ENCODE data around the gene AGO4. TPM values are rescaled to one million over a fixed set of nuclear protein-coding genes. Genes with fewer than 3 reads are reported as not detected.
"Not testable (repeated sequence)": the region's sequence is repeated elsewhere in the genome, so short reads cannot be mapped to it uniquely, and the experiment has no call there.

The AGO4 gene
- total RNA-seq, 4 donors from 2014 or later: 10.8 to 23.6 (median 17.7) TPM

DNA sequence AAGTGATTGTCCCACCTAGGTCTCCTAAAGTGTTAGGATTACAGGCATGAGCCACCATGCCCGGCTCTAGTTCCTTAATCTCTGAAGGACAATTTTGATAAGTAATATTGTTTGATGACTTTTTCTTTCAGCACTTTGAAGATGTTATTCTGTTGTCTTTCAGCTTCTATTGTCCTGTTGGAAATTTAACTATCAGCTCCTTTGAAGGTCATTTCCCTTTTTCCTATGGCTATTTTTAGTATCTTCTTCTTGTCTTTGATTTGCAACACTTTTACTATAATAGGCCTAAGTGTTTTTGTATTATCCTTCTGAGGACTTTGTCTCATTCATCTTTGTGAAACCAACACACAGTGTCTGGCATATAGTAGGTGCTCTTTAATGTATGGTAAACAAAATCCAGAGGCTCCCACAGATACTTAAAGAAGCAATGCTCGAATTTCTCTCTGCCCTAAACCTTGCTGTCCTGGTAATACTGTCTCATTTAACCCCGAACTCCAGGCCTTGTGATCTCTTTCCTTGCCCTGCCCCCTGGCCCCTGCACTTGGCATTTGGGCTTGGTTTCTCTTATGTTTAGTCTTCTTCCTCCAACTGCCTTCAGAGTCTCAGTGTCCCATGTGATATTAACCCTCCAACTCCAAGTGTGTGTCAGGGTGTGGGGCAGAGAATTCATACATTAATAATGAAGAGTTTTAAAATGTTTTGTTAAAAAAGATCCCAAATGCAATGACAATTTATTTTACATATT lies 56.2 kb downstream of the AGO4 start:
- no peak for TF ChIP-seq POLR2A (IDR thresholded peaks at IDR 0.05)
- TF ChIP-seq, protein P1, sequence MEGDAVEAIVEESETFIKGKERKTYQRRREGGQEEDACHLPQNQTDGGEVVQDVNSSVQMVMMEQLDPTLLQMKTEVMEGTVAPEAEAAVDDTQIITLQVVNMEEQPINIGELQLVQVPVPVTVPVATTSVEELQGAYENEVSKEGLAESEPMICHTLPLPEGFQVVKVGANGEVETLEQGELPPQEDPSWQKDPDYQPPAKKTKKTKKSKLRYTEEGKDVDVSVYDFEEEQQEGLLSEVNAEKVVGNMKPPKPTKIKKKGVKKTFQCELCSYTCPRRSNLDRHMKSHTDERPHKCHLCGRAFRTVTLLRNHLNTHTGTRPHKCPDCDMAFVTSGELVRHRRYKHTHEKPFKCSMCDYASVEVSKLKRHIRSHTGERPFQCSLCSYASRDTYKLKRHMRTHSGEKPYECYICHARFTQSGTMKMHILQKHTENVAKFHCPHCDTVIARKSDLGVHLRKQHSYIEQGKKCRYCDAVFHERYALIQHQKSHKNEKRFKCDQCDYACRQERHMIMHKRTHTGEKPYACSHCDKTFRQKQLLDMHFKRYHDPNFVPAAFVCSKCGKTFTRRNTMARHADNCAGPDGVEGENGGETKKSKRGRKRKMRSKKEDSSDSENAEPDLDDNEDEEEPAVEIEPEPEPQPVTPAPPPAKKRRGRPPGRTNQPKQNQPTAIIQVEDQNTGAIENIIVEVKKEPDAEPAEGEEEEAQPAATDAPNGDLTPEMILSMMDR (IDR thresholded peaks at IDR 0.05): no peak
- Histone ChIP-seq H3K4me3 (no peak overlapping the region), H3K27ac (no peak overlapping the region), H3K4me1 (no peaks in the 10 kb centered on the region), H3K36me3 (no peaks in the 10 kb centered on the region), H3K27me3 (no peaks in the 10 kb centered on the region), H3K9me3 (no peaks in the 10 kb centered on the region)
- DNase-seq: no peak
- intact Hi-C loops (cut with DNase I; ENCODE audit: low total_unique reads): no loop called here

DNA sequence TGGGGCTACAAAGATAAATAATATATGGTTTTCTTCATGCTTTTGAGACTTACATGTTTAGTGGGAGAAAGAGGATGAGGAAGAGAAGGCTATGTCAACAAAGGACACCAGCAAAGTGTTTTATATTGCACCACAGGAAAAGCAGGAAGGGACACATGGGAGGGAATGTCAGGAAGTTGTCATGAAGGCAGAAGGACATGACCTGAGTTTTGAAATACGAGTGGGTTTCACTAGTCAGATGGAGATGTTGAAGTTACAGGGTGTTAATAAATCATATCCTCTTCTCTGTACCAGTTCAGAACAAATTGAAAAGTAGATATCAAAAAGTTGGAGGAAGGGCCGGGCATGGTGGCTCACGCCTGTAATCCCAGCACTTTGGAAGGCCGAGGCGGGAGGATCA lies 57.0 kb downstream of the AGO4 start:
- Histone ChIP-seq H3K36me3 (no peaks in the 10 kb centered on the region), H3K27me3 (no peaks in the 10 kb centered on the region), H3K4me1 (no peaks in the 10 kb centered on the region), H3K27ac (no peak overlapping the region), H3K9me3 (no peaks in the 10 kb centered on the region), H3K4me3 (no peak overlapping the region)
- no peak for DNase-seq
- TF ChIP-seq POLR2A (IDR thresholded peaks at IDR 0.05): no peak
- TF ChIP-seq, protein P1 (IDR thresholded peaks at IDR 0.05): no peak
- intact Hi-C loops (cut with DNase I; ENCODE audit: low total_unique reads): no loop called here

DNA sequence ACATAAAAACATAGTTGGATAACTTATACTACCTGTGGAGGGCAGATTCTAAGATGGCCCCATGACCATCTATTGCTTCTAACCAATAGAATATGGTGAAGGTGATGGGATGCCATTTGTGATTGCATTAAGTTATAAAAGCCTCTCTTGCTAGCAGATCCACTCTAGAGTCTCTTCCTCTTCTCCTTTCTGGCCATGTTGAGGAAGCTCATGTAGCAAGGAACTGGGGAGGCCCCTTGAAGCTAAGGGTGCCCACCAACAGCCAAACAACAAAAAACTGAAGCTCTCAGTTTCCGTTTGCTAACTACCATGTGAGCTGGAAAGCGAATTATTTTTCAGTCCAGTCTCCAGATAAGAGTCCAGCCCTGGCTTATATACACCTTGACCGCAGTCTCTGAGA lies 59.2 kb downstream of the AGO4 start:
- no peak for TF ChIP-seq POLR2A (IDR thresholded peaks at IDR 0.05)
- TF ChIP-seq, protein P1 (IDR thresholded peaks at IDR 0.05): no peak
- no peaks in the 10 kb centered on the region for H3K27me3 ChIP-seq

DNA sequence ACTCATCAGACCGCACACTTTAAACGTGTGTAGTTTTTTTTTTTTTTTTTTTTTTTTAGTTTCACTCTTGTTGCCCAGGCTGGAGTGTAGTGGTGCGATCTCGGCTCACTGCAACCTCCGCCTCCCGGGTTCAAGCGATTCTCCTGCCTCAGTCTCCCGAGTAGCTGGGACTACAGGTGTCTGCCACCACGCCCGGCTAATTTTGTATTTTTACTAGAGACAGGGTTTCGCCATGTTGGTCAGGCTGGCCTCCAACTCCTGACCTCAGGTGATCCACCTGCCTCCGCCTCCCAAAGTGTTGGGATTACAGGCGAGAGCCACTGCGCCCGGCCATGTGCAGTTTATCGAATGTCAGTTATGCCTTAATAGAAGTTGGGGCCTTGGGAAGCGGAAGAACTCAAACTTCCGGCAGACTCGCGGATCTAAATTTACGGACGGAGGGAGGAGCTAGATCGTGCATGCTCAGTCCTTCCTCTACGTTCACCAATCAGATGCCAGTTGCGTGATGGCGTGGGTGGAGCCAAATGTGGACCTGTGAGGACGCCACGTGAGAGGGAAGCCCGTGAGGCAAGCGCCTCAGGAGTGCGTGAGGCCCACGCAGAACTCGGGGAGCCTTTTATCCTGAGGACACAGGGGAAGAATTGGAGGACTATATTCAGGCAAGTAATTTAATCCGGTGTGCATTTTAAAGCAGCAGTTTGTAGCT lies 61.6 kb downstream of the AGO4 start:
- H3K4me3 ChIP-seq; H3K27me3 ChIP-seq; H3K27ac ChIP-seq; H3K9me3 ChIP-seq; DNase-seq; intact Hi-C loops (cut with DNase I; ENCODE audit: low total_unique reads); H3K36me3 ChIP-seq; H3K4me1 ChIP-seq: not testable (repeated sequence)

More for the DNA sequence above, 59.2 kb downstream of the AGO4 start:
- H3K27ac ChIP-seq: no peak overlapping the region
- no peaks in the 10 kb centered on the region for H3K36me3 ChIP-seq
- no peaks in the 10 kb centered on the region for H3K4me1 ChIP-seq
- no peaks in the 10 kb centered on the region for H3K9me3 ChIP-seq
- intact Hi-C loops (cut with DNase I; ENCODE audit: low total_unique reads): no loop called here
- no peak for DNase-seq
- no peak overlapping the region for H3K4me3 ChIP-seq

DNA sequence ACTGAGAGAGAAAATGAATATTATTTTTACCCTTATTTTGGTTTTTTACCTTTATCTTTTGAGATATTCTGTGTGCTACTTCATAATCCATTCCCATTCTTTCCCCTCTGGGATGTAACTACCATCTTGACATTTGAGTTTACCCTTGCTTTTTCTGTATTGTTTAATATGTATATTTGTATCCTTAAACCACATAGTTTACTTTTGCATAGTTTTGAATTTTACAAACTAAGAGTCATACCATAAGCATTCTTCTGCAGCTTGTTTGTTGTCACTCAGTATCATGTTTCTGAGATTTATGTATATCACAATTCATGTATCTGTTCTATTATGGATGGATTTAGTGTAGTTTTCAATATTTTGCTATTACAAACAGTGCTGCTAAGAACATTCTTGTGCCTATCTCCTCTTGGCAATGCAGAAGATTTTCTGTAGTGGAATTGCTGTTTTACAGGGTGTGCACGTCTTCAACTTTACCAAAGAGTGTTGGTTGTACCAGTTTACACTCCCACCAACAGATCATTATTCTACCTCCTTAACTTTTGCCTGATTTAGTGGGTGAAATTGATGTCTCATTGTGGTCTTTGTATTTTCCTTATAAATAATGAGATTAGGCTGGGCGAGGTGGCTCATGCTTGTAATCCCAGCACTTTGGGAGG lies 63.0 kb downstream of the AGO4 start:
- intact Hi-C loops (cut with DNase I; ENCODE audit: low total_unique reads): no loop called here
- DNase-seq: no peak
- H3K4me1 ChIP-seq: no peaks in the 10 kb centered on the region
- no peaks in the 10 kb centered on the region for H3K9me3 ChIP-seq
- no peak overlapping the region for H3K4me3 ChIP-seq
- no peak for TF ChIP-seq POLR2A (IDR thresholded peaks at IDR 0.05)
- TF ChIP-seq, protein P1 (IDR thresholded peaks at IDR 0.05): no peak
- H3K27me3 ChIP-seq: no peaks in the 10 kb centered on the region
- H3K36me3 ChIP-seq: no peaks in the 10 kb centered on the region
- H3K27ac ChIP-seq: no peak overlapping the region

Data from uterus (tissue), 4 donors.